HEK293T (cell line): ENCODE measurements around the gene KIT.

ENCODE experiments used
- CTCF ChIA-PET: fragments of 350-600 bp; formaldehyde crosslinking; extraction: SDS; loops from one replicate; lab custom pipeline; 2021; ENCODE audit warnings: antibody characterized with exemption, inconsistent platforms; lab: Yijun Ruan, JAX
- POLR2A ChIA-PET: fragments of 350-600 bp; formaldehyde crosslinking; extraction: SDS; loops from one replicate; lab custom pipeline; 2020; ENCODE audit warnings: antibody characterized with exemption, inconsistent platforms; lab: Yijun Ruan, JAX
- DNase-seq: peaks from one replicate; pipeline ENCODE4 v3.0.0; 2012; ENCODE audit warnings: mixed read lengths; ENCODE audit errors: extremely low spot score
- ARNT ChIP-seq: fragments of 450-650 bp; IDR thresholded peaks from 2 replicates; pipeline ENCODE4 v1.6.1; 2017; ENCODE audit warnings: mild to moderate bottlenecking
- BHLHE40 ChIP-seq: fragments of 450-650 bp; IDR thresholded peaks from 2 replicates; pipeline ENCODE4 v1.6.1; 2016; ENCODE audit warnings: mild to moderate bottlenecking, moderate library complexity, borderline replicate concordance
- CTBP1 ChIP-seq: fragments of 450-650 bp; IDR thresholded peaks from 2 replicates; pipeline ENCODE4 v1.6.1; 2016; ENCODE audit warnings: borderline replicate concordance
- ELF4 ChIP-seq: fragments of 450-650 bp; IDR thresholded peaks from 2 replicates; pipeline ENCODE4 v1.6.1; 2017; ENCODE audit warnings: antibody characterized with exemption
- FOXA1 ChIP-seq: fragments of 450-650 bp; IDR thresholded peaks from 2 replicates; pipeline ENCODE4 v1.6.1; 2016; ENCODE audit warnings: mild to moderate bottlenecking
- FOXK2 ChIP-seq: fragments of 450-650 bp; IDR thresholded peaks from 2 replicates; pipeline ENCODE4 v1.6.1; 2016; ENCODE audit warnings: mild to moderate bottlenecking
- FOXM1 ChIP-seq: fragments of 450-650 bp; IDR thresholded peaks from 2 replicates; pipeline ENCODE4 v1.6.1; 2017; ENCODE audit warnings: mild to moderate bottlenecking, borderline replicate concordance
- HDGF ChIP-seq: fragments of 450-650 bp; IDR thresholded peaks from 2 replicates; pipeline ENCODE4 v1.6.1; 2017; ENCODE audit warnings: antibody characterized with exemption, borderline replicate concordance
- L3MBTL2 ChIP-seq: fragments of 450-650 bp; conservative IDR thresholded peaks from 2 replicates; pipeline ENCODE4 v1.6.1; 2016; ENCODE audit warnings: mild to moderate bottlenecking
- LEF1 ChIP-seq: fragments of 450-650 bp; IDR thresholded peaks from 2 replicates; pipeline ENCODE4 v1.6.1; 2017; ENCODE audit warnings: mild to moderate bottlenecking, borderline replicate concordance
- NFRKB ChIP-seq: fragments of 450-650 bp; IDR thresholded peaks from 2 replicates; pipeline ENCODE4 v1.6.1; 2016; ENCODE audit warnings: mild to moderate bottlenecking, moderate library complexity
- SP1 ChIP-seq: fragments of 450-650 bp; IDR thresholded peaks from 2 replicates; pipeline ENCODE4 v1.6.1; 2017
- SUZ12 ChIP-seq: fragments of 450-650 bp; IDR thresholded peaks from 2 replicates; pipeline ENCODE4 v1.6.1; 2016; ENCODE audit warnings: mild to moderate bottlenecking
- TARDBP ChIP-seq: fragments of 450-650 bp; IDR thresholded peaks from 2 replicates; pipeline ENCODE4 v1.6.1; 2016
- ZNF384 ChIP-seq: fragments of 450-650 bp; IDR thresholded peaks from 2 replicates; pipeline ENCODE4 v1.6.1; 2016
- TF ChIP-seq, protein P1 (sequence below): fragments of 450-650 bp; IDR thresholded peaks from 2 replicates; pipeline ENCODE4 v1.6.1; 2016

KIT gene

DNA sequence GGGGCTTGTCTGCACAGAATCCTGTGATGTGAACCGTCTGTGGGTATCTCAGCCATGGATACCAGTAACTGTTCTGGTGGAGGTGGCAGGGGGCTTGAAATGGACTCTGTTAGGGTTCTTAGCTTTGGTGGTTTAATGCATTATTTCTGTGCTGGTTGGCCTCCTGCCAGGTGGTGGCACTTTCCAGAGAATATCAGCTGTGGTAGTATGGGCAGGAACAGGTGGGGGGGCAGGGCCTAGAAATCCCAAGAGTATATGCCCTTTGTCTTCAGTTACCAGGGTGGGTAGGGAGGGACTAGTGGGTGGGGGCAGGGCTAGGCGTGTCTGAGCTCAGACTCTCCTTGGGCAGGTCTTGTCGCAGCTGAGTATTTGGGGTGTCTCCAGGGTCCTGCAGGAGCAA, 106.7 kb downstream of the KIT start:
- ChIA-PET POLR2A (no interaction called here), CTCF (interaction anchor here (0.6 kb wide), 1 partner anchor 210 kb away, joined by 3 read pairs; no protein-coding TSS in a partner anchor)

DNA sequence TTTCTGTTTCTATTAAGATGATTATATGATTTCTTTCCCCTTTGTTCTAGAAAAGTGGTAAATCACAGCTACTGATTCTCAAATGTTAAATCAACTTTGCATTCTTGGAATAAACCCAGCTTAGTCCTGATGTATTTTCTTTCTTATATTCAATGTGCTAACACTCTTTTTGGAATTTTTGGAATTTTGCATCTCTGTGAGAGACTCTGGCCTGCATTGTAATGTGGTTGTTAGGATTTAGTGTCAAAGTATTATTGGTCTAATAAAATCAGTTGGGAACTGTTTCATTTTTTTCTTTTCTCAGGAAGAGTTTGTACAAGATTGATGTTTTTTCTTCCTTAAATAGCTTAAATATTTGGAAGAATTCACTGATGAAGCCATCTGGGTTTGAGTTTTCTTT, 109.6 kb downstream of the KIT start:
- no peak for DNase-seq
- ChIA-PET POLR2A (no interaction called here), CTCF (no interaction called here)
- TF ChIP-seq CTBP1: no peak
- no peak for TF ChIP-seq SP1
- TF ChIP-seq, protein P1, sequence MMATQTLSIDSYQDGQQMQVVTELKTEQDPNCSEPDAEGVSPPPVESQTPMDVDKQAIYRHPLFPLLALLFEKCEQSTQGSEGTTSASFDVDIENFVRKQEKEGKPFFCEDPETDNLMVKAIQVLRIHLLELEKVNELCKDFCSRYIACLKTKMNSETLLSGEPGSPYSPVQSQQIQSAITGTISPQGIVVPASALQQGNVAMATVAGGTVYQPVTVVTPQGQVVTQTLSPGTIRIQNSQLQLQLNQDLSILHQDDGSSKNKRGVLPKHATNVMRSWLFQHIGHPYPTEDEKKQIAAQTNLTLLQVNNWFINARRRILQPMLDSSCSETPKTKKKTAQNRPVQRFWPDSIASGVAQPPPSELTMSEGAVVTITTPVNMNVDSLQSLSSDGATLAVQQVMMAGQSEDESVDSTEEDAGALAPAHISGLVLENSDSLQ: no peak
- no peak for TF ChIP-seq SUZ12
- no peak for TF ChIP-seq FOXK2
- TF ChIP-seq BHLHE40: no peak
- no peak for TF ChIP-seq ARNT
- TF ChIP-seq FOXM1: no peak
- no peak for TF ChIP-seq LEF1
- no peak for TF ChIP-seq TARDBP
- TF ChIP-seq ZNF384: no peak

More for the DNA sequence above, 106.7 kb downstream of the KIT start:
- no peak for DNase-seq
- TF ChIP-seq, protein P1: no peak
- TF ChIP-seq TARDBP (no peak), FOXM1 (no peak), FOXA1 (no peak), FOXK2 (no peak), ELF4 (no peak), ZNF384 (no peak), SP1 (no peak), L3MBTL2 (no peak), NFRKB (no peak), SUZ12 (no peak), CTBP1 (no peak), BHLHE40 (no peak), HDGF (no peak), LEF1 (no peak), ARNT (no peak)

DNA sequence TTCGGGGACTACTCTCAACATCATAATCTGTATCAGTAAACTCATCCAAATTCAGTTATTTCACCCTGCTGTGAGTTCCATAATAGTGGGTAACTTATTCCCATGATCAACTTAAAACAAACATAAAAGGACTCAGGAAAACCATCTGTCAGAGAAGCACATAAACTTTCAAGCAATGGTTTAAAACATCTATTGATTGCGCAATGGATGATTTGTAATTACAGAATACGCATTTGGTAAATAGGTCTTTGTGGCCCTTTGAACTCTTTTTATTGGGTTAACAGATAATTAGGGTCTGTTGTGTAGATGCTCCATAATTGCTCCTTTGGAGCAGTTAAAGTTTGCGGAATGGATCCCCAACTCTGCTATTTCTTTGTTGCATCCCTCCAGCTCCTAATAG, 115.3 kb downstream of the KIT start:
- TF ChIP-seq BHLHE40 (no peak), TARDBP (no peak)
- TF ChIP-seq, protein P1: no peak
- CTCF ChIA-PET: no interaction called here
- DNase-seq: no peak
- POLR2A ChIA-PET: no interaction called here

DNA sequence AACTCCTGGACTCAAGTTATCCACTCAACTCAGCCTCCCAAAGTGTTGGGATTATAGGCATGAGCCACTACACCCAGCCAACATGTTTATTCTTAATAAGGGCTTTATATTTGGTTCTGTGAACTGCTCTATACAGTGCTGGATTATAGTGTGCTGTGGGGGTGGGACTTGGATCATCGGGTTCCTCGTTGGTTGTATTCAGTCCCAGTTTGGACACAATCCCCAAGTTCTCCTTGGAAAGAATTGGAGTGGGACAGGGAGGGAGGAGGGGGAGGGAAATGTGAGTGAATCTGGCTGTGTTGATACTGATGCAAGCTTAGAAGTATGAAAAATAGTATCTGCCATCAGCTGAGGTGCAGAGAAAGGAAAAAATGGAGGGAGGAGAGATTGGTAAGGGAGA, 121.3 kb downstream of the KIT start:
- TF ChIP-seq FOXA1 (no peak), SP1 (no peak), L3MBTL2 (no peak), SUZ12 (no peak), TARDBP (no peak), FOXM1 (no peak), NFRKB (no peak), ARNT (no peak), LEF1 (no peak), FOXK2 (no peak), ZNF384 (no peak), CTBP1 (no peak), HDGF (no peak)
- TF ChIP-seq, protein P1: no peak
- DNase-seq: no peak
- ChIA-PET POLR2A (no interaction called here), CTCF (no interaction called here)

DNA sequence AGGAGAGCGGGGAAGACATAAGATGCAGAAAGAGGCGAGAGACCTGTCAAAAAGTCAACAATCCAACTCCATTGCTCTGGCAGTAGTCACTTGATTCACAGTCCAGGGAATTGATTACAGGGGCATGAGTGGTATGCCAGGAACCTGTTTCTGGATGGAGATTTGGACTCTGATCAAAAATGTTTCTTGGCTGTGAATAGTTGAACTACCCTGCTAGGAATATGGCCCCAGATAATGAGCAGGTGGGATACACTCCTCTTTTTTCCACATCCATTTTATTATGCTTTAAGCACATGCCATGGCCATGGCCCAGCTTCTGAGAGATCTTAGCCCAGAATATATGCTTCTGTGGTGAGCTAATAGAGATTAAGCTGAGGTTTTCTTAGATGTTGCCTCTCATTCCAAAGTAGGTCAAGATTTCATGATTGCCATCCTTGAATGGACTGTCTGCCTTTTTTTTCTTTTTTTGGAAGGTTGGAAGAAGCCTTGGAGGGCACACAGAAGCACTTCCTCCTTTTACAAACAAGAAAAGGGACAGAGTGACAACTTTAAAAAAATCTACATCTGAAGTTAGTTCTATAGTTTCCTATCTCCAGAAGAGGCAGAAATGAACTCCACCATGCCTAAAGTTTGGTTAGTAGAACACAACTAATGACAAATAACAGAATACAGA, 121.9 kb downstream of the KIT start:
- ChIA-PET POLR2A (no interaction called here), CTCF (no interaction called here)
- DNase-seq: no peak
- TF ChIP-seq FOXM1 (no peak), LEF1 (no peak), CTBP1 (no peak), L3MBTL2 (no peak), BHLHE40 (no peak)

DNA sequence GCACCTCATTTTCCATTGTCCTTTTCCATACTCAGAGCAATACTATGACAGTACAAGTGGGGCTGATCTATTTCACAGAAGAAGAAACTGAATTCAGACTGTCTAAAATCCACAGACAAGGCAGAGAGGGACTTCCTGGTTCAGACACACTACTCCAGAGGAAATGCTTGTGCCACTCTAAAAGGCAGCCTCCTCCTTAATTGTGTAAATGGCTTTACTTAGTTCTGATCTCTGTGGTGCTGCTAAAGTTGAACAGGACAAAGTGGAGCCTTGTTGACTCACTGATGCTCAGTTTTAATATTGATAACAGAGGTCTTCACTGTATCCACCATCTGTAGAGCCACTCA, 122.4 kb downstream of the KIT start:
- POLR2A ChIA-PET: no interaction called here

More for the DNA sequence above, 122.4 kb downstream of the KIT start:
- CTCF ChIA-PET: no interaction called here
- TF ChIP-seq, protein P1: no peak
- TF ChIP-seq FOXK2: no peak
- TF ChIP-seq BHLHE40: no peak
- TF ChIP-seq SP1: no peak
- TF ChIP-seq SUZ12: no peak
- no peak for DNase-seq
